Femur (tissue), 1 donor: ENCODE measurements around the gene TNFRSF4.
A peak's percentile ranks its signal among the peaks of the same experiment; 100 is the strongest.

ENCODE experiments used
- DNase-seq: peaks from one replicate; pipeline ENCODE4 v3.0.0-alpha.2; 2017

TNFRSF4 gene

GRCh38 chr1:1216770-1217620 lies 3.0 kb upstream of the TNFRSF4 start:
- no peak for DNase-seq

DNA sequence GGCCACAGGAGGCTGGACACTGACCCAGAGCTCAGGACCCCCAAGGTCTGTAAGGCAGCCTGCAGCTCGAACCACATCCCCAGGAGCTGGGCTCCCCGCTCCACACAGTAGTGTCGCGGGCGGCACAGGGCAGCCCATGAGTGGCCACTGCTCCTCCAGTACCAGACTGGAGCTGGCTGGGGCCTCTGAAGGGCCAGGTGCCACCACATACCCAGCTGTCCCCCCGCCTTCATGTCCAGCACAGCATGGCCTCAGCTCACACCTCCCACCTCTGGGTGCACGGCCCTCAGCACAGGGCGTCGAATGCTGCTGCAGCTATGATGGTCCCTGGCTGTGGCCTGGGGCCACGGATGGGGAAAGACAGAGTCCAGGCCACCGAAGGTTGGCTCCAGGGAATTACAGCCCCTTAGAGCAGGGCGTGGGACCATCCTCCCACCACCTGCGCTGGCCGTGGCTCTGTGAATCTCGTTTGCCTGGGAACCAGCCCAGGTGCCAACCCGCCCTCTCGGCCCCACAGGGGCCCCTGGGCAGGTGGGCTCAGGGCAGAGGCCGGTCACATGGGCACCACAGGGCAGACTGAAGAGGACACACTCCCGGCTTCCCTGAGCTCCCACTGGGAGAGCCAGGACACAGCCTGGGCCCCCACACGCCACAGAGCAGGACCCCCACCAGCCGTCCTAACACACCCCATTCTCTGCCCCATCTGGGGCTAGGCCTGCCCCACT lies 2.1 kb upstream of the TNFRSF4 start:
- DNase-seq = no peak

- DNase-seq = no peak
These were observed 1.2 kb upstream of the TNFRSF4 start for GRCh38 chr1:1215080-1215676.

- peak; percentile 75 for DNase-seq
These were observed 1.1 kb downstream of the TNFRSF4 start for GRCh38 chr1:1212780-1213344.

- peak; percentile 18 for DNase-seq
These were observed 2.2 kb downstream of the TNFRSF4 start for GRCh38 chr1:1211541-1212441.

DNA sequence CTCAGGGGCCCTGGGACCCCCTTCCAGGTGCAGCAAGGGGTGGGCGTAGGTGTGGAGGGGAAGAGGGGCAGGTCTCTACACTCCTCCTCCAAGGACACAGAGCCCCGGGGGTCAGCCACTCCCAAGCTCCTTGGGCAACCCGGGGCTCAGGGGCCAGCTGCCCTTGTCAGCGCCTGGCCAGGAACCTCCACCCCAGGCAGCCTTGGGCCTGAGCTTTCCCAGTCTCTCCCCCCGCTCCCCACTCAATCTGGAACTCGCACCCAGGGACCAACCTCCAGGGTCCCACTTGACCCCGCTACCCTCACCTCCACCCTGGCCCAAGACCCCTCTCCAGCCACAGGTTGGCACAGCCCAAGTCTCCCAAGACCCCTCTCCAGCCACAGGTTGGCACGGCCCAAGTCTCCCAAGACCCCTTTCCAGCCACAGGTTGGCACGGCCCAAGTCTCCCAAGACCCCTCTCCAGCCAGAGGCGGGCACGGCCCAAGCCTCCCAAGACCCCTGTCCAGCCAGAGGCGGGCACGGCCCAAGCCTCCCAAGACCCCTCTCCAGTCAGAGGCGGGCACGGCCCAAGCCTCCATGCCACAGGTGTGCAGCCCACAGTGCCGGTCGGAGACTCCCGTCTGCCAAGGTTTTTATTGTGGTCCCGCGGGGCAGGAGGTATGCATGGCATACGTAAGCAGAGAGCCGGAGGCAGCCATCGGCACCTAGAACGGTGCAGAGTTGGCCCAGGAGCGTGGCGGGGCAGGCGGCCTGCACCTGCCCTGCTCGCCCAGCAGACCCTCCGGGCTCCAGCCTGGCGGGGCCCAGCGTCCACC lies 3.0 kb downstream of the TNFRSF4 start:
- DNase-seq = peak; percentile 15

GRCh38 chr1:1208713-1209433 lies 5.1 kb downstream of the TNFRSF4 start:
- DNase-seq = peak; percentile 51

DNA sequence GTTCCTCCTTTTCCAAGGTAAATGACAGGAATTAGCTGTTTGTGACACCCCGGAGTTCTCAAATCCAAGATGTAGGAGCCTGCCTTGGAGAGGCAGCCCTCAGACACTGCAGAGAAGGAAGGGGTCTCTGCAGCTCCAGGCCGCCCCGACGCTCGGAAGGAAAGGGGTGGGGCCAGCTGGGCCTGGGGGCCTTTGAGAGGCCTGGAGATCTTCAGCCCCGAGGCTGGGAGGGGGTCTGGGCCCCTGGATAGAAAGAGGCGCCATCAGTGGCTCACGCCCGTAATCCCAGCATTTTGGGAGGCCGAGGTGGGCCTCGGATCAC lies 6.4 kb downstream of the TNFRSF4 start:
- DNase-seq = no peak

DNA sequence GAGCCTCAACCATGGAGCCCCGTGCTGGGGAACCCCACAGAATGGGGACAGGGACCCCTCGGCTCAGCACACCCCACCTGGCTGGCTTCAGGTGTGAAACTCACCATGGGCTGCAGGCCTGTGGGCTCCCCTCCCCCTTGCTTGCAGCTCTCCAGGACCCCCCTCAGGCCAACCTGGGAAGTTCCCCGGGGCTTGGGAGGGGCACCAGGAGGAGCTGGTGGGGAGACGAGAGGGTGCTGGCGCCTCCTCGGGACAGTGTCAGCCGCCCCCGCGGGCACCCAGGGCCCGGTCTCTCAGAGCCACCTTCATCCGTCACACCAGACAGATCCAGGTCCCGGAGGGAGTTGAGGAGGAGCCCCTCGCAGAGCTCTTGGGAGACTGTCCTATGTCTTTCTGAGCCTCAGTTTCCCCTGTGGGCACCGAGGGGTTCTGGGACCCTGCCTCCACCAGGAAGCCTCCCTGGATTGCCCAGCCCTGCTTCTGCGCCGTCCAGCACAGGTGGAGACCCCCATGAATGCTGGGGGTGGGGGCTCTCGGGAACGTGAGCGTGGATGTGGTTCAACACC lies 6.9 kb downstream of the TNFRSF4 start:
- DNase-seq = peak; percentile 19

DNA sequence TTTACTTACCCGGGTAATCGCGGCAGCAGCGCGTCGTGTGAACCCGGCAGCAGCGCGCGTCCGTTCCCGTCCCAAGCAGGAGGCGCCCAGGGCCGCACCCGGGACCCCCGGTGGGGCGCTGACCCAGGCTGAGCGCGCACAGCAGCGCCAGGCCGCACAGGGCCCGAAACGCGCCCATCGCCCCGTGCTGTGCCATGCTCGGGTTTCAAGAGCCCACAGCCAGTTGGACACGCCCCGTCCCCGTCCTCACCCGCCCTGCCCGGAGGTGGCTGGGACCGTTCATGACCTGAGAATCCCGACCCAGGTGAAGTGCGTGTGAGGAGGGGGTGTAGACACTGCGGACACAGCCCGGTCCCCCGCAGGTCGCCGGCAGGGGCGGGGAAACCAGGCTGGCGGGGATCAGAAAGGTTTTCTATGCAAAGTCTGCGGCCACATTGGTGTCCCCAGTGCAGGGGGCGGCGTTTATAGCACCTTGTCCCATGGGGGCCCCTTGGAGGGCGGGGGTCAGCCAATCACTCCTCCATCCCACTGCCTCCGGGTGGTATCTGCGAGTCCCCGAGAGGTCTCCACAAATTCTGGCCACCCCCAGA lies 7.5 kb downstream of the TNFRSF4 start, which contains the start of gene TNFRSF18:
TNFRSF18 (minus strand) TSS at position 217 of the 590 bp plus-strand sequence; CDS start at position 196, 21 bp downstream.
- DNase-seq = peak; percentile 33

GRCh38 chr1:1205769-1206375 lies 8.1 kb downstream of the TNFRSF4 start:
- DNase-seq = peak; percentile 24

DNA sequence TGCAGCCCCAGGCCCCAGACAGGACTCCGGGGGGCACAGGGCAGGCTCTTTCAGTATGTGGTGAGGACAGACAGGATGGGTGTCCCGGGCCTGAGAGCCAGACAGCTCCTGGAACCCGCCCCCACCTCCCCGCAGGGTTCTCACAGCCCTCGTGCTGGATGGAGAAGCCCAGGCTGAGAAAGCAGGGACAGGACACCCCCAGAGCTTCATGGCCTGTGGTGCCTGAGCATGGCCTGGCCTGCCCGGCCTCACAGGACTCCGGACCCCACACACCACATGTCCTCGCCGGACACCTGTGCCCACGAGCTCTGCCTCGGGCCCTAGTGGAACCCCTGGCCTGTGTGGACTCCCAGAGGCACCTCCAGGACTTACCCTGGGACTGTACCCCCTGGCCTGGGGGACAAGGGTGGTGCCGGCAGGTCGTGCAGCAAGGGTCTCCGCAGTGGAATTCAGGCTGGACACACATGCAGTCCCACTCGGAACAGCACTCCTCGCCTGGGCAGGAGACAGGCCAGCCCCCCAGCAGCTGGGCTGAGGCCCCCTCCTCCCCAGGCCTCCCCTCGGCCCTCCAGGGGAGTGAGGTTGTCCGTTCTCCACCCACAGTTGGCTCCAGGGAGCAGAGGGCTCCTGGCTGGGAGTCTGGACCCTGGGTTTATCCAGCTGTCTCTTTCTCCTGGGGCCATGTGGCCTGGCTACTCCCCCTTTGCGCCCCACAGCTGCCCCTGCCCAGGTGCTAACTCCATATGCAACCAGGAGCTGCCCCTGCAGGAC lies 8.8 kb downstream of the TNFRSF4 start:
- peak; percentile 20 for DNase-seq

GRCh38 chr1:1204425-1204920 lies 9.5 kb downstream of the TNFRSF4 start:
- peak; percentile 11 for DNase-seq

GRCh38 chr1:1203561-1204424 lies 10.2 kb downstream of the TNFRSF4 start:
- DNase-seq = peak; percentile 33

DNA sequence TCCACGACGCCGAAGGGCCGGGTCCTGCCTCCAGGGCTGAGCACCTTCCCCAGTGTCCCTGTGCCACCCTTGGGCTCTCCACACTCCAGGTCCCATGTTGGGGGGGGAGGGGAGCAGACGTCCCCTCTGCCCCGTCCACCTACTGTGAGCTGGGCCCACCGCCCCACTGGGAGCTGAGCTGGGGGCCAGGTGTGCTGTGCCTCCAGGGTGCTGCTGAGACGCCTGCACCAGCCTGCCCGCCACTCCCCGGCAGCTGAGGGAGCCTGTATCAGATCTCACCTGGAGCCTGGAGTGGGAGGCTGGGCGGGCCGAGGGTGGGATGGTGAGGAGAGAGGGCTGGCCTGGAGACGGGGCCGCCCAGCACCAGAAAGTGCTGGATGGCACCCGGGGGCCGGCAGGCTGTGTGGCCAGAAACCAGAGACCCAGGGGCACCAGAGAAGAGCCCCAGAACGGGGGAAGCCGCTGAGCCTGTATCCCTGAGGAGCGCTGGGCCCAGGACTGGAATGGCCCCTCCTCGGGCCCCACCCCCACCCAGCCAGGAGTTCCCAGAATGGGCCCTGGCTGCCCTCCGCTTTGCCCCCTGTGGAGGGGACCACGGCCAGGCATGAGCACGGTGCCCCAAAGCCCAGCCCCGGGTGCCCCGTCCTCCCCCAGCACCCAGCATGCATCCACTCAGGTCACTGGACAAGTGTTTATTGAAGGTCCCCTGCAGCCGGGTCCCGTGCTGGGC lies 11.0 kb downstream of the TNFRSF4 start:
- peak; percentile 21 for DNase-seq
